Measurements from ENCODE around the gene PPP2R3A. TPM values are rescaled to one million over a fixed set of nuclear protein-coding genes. Genes with fewer than 3 reads are reported as not detected.

The PPP2R3A gene
- total and polyA plus RNA-seq, 2 of the 13 experiments (the other 11 are each of a cell fraction or from before 2014, with no cell fraction given): 0.07 to 0.12 TPM

GRCh38 chr3:136196064-136196400, 230.5 kb downstream of the PPP2R3A start, which contains the start of gene MSL2 (continued):
- TF ChIP-seq AHR (CRISPR knock-in tag; IDR thresholded peaks at IDR 0.05): no peak
- TF ChIP-seq HBP1 (CRISPR knock-in tag; IDR thresholded peaks at IDR 0.05; ENCODE audit: low read depth): peak; percentile 39; the same call in 1 of the 2 replicates
- TF ChIP-seq NFE2L1 (CRISPR knock-in tag; IDR thresholded peaks at IDR 0.05; ENCODE audit: borderline replicate concordance): no peak
- TF ChIP-seq GTF3A (CRISPR knock-in tag; conservative IDR thresholded peaks at IDR 0.05): no peak

GRCh38 chr3:136196401-136197158, 231.1 kb downstream of the PPP2R3A start:
- peak overlapping the region; percentile 79 for H3K4me2 ChIP-seq (ENCODE audit: low read depth, low read length)
- H3K4me1 ChIP-seq (ENCODE audit: insufficient read depth, low read length): peaks cover 22% of the 10 kb centered on the region
- BruUV-seq (replicated peaks): no TSS peak
- no peaks in the 10 kb centered on the region for H3K36me3 ChIP-seq (replicated peaks in 1 of 2; ENCODE audit: control insufficient read depth in 1 of 2, insufficient read depth in 2 of 2, low read length in 2 of 2)
- intact Hi-C loops (cut with micrococcal nuclease; ENCODE audit: unreplicated experiment) (loop anchor here (1.0 to 10.0 kb wide), 2 partner anchors 54 to 558 kb away; partner anchors contain the start of genes PCCB and STAG1), in situ Hi-C loops (cut with HindIII; ENCODE audit: extremely low pct_ligation_motif_present, low pct_unique_long_range_greater_than_20kb) (loop anchor here (5.0 kb wide), 1 partner anchor 51 kb away; no protein-coding TSS in a partner anchor)
- peak; percentile 84 for ATAC-seq
- no peaks in the 10 kb centered on the region for H3K9me3 ChIP-seq (ENCODE audit: low read length)
- H2AFZ ChIP-seq (ENCODE audit: low read length): no peak overlapping the region
- peak overlapping the region; percentile 99 for H3K9ac ChIP-seq (ENCODE audit: insufficient read depth, low read depth, low read length)
- peaks cover 37% of the 10 kb centered on the region for H4K20me1 ChIP-seq (ENCODE audit: insufficient read depth, low read length)
- peak; percentile 98 for DNase-seq (ENCODE audit: low spot score)
- ChIA-PET POLR2A (interaction anchor here (0.7 to 4.9 kb wide), 26 partner anchors 10 to 1991 kb away, joined by 3 to 131 read pairs (median 4); partner anchors contain the start of genes ARMC8, NCK1, PCCB and STAG1), CTCF (ENCODE audit: low intra/inter-chr PET ratio, low total read pairs) (no interaction called here)
- H3K27me3 ChIP-seq (ENCODE audit: control insufficient read depth in 1 of 2, insufficient read depth in 2 of 2, low read length in 2 of 2): no peaks in the 10 kb centered on the region
- FAIRE-seq: peak; percentile 92
- H3K27ac ChIP-seq (ENCODE audit: extremely low read length, insufficient read depth, low read length): peak overlapping the region; percentile 92
- under 1% methylated on average over 33 of the region's 64 CpGs for WGBS (ENCODE audit: low lambda C conversion rate)
- peak overlapping the region; percentile 45 to 93 (median 80); a peak in 5 of 6 replicates for H3K4me3 ChIP-seq (replicated peaks in 1 of 3; ENCODE audit: insufficient read depth in 1 of 3, low read depth in 2 of 3, low read length in 3 of 3)
- peaks cover 49% of the 10 kb centered on the region for H3K79me2 ChIP-seq (ENCODE audit: insufficient read depth, low read length)
- TF ChIP-seq MYPOP (CRISPR knock-in tag; IDR thresholded peaks at IDR 0.05): peak; percentile 97
- peak; percentile 74; the same call in 1 of the 2 replicates for TF ChIP-seq MIER2 (CRISPR knock-in tag; IDR thresholded peaks at IDR 0.05)
- TF ChIP-seq ZNF576 (CRISPR knock-in tag; IDR thresholded peaks at IDR 0.05): peak; percentile 97
- no peak; the same call in 1 of the 2 replicates for TF ChIP-seq HMG20A (CRISPR knock-in tag; IDR thresholded peaks at IDR 0.05; ENCODE audit: borderline replicate concordance)
- peak; percentile 98 for TF ChIP-seq ZFX (CRISPR knock-in tag; IDR thresholded peaks at IDR 0.05; ENCODE audit: low read depth)
- TF ChIP-seq ARNT2 (CRISPR knock-in tag; IDR thresholded peaks at IDR 0.05; ENCODE audit: low read depth): peak; percentile 95
- peak; percentile 96 for TF ChIP-seq ZSCAN21 (CRISPR knock-in tag; IDR thresholded peaks at IDR 0.05; ENCODE audit: borderline replicate concordance)
- TF ChIP-seq HOXA5 (CRISPR knock-in tag; IDR thresholded peaks at IDR 0.05): peak; percentile 97
- peak; percentile 18 for TF ChIP-seq PTBP1 (IDR thresholded peaks at IDR 0.05; ENCODE audit: low read depth, low read length, poor library complexity, severe bottlenecking)
- TF ChIP-seq SOX5 (CRISPR knock-in tag; IDR thresholded peaks at IDR 0.05; ENCODE audit: borderline replicate concordance): peak; percentile 59
- peak; percentile 99 for TF ChIP-seq BRCA1 (CRISPR knock-in tag; IDR thresholded peaks at IDR 0.05)
- TF ChIP-seq THAP8 (CRISPR knock-in tag; IDR thresholded peaks at IDR 0.05; ENCODE audit: borderline replicate concordance): peak; percentile 90; the same call in 1 of the 2 replicates
- 0 out of 2 replicates have a peak, but pooled peaks have one; percentile 71 for TF ChIP-seq CENPBD1 (CRISPR knock-in tag; IDR thresholded peaks at IDR 0.05; ENCODE audit: borderline replicate concordance, low read depth)

Measured in HepG2 (cell line).